D721Med (cell line): Measurements from ENCODE around the gene IGSF8.

ENCODE experiments used
- DNase-seq: peaks from one replicate; pipeline ENCODE4 v3.0.0; 2011; ENCODE audit warnings: low spot score; ENCODE audit not compliant: insufficient read length
- FAIRE-seq: peaks from 2 replicates; lab custom pipeline; 2011; peaks lifted over from hg19 to GRCh38; lab: Jason Lieb, UNC
- TF ChIP-seq, protein P1 (sequence below): IDR thresholded peaks from 2 replicates; pipeline ENCODE4 v1.5.1; 2012; ENCODE audit warnings: mild to moderate bottlenecking, control low read depth; ENCODE audit not compliant: insufficient read depth; ENCODE audit errors: missing control alignments

IGSF8 gene

DNA sequence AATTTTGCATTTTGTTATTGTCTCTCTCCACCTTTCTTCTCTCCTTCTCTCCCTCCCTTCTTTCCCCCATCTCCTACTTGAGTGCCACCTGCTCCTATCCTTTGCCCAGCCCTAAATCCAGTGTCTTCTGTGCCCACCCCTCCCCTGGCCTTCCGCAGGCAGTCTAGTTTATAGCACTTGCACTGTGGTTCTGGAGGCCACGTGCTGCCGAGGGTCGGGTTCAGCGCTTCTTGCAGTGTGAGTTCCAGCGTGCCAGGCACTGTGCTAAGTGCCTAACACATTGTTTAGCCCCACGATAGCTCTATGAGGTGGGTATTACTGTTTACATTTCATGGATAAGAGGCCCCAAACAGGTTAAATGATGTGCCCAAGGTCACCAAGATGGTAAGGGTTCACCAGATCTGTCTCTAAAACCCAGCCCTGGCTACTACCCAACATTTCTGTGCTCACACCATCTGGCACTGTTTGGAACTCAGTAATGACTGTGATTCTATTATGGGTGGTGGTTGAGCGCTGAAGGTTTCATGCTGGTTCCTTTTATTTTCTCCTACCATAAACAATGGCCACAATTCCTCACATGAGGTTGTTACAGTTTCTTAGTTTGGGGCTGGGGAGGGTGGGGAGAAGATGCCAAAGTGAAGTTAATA is 38.9 kb upstream of the IGSF8 start:
- TF ChIP-seq, protein P1, sequence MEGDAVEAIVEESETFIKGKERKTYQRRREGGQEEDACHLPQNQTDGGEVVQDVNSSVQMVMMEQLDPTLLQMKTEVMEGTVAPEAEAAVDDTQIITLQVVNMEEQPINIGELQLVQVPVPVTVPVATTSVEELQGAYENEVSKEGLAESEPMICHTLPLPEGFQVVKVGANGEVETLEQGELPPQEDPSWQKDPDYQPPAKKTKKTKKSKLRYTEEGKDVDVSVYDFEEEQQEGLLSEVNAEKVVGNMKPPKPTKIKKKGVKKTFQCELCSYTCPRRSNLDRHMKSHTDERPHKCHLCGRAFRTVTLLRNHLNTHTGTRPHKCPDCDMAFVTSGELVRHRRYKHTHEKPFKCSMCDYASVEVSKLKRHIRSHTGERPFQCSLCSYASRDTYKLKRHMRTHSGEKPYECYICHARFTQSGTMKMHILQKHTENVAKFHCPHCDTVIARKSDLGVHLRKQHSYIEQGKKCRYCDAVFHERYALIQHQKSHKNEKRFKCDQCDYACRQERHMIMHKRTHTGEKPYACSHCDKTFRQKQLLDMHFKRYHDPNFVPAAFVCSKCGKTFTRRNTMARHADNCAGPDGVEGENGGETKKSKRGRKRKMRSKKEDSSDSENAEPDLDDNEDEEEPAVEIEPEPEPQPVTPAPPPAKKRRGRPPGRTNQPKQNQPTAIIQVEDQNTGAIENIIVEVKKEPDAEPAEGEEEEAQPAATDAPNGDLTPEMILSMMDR: no peak

DNA sequence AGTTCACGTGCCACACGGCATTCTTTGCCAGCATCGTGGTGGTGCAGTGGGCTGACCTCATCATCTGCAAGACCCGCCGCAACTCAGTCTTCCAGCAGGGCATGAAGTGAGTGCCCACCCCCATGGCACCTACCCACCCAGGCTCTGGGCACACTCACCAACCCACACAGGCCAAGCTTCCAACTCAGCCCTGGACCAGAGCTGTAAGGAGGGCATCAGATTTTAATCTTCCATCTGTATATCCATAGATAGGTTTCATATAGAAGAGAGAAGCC is 38.4 kb upstream of the IGSF8 start:
- no peak for DNase-seq
- TF ChIP-seq, protein P1: no peak
- no peak for FAIRE-seq

More for the DNA sequence above, 38.9 kb upstream of the IGSF8 start:
- DNase-seq: no peak
- no peak for FAIRE-seq

DNA sequence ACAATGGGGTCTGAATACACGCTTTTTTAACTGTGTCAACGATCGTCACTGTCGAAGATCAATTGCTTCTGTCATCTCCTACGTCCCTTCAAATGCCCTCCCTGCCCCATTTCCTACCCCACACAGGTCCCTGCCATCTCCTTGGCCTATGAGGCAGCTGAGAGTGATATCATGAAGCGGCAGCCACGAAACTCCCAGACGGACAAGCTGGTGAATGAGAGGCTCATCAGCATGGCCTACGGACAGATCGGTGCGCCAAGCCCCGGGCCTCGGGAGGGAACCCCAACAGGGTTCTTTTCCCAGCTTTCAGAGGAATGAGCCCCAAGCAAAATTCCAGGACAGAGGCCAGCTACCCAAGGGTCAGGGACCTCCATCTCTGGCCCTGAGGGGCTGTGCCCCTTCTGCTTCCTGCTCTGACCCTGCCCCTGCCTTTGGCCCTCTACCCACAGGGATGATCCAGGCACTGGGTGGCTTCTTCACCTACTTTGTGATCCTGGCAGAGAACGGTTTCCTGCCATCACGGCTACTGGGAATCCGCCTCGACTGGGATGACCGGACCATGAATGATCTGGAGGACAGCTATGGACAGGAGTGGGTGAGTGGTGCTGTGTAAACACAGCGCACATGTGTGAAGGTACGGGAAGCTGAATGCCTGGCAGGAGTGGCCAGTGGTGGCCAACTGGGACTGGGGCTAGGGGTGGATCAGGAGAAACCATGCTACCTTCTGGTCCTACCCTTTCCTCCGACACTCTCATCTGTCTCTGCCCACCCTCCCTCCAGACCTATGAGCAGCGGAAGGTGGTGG is 37.9 kb upstream of the IGSF8 start:
- FAIRE-seq: no peak
- TF ChIP-seq, protein P1: no peak
- no peak for DNase-seq

DNA sequence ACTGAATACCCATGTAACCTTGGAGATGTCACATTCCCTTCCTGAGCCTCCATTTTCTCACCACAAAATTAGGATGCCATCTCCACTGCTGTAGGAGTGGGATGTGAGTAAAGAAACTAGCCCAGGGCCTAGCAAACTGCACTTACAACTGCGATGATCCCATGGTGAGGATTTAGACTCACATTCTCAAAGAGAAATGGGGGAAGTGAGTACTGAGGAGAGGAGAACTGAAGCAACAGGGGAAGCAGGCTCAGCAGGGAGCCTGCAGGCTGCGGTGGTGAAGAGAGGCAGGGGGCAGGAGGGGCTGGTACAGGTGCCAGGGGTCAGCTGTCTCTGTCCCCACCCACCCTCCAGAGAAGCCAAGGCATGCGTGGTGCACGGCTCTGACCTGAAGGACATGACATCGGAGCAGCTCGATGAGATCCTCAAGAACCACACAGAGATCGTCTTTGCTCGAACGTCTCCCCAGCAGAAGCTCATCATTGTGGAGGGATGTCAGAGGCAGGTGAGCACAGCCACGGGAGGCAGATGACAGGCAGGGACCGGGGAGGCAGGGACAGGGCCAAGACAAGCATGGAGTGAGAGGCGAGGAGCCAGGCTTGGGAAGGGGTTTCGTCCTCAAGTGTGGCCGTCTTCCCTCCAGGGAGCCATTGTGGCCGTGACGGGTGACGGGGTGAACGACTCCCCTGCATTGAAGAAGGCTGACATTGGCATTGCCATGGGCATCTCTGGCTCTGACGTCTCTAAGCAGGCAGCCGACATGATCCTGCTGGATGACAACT is 36.6 kb upstream of the IGSF8 start:
- TF ChIP-seq, protein P1: no peak
- no peak for DNase-seq
- FAIRE-seq: no peak

DNA sequence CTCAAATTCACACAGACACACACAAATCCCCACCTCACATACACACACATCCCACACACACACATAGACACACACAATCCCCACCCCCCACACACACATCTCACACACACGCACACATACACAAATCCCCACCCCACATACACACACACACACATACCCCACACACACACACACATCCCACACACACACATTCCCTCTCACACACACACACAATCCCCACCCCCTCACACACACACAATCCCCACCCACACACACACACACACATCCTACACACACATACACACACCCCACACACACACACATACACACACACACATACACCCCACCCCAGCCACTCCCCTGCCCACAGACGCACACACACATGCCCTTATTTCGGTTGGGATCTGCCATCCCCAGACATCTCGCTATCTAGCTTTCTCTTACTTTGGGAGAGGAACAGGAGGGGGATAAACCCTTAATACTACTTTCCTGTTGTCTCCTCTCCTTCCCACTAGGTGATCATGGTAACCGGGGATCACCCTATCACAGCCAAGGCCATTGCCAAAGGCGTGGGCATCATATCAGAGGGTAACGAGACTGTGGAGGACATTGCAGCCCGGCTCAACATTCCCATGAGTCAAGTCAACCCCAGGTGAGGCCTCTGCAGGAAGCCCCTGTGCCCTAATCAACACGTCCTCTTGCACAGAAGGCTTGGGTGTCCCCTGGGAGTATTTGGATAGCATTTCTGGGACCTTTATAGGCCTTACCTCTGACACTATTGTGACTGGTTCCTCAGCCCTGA is 35.8 kb upstream of the IGSF8 start:
- TF ChIP-seq, protein P1: no peak
- FAIRE-seq (no peak), DNase-seq (no peak)

DNA sequence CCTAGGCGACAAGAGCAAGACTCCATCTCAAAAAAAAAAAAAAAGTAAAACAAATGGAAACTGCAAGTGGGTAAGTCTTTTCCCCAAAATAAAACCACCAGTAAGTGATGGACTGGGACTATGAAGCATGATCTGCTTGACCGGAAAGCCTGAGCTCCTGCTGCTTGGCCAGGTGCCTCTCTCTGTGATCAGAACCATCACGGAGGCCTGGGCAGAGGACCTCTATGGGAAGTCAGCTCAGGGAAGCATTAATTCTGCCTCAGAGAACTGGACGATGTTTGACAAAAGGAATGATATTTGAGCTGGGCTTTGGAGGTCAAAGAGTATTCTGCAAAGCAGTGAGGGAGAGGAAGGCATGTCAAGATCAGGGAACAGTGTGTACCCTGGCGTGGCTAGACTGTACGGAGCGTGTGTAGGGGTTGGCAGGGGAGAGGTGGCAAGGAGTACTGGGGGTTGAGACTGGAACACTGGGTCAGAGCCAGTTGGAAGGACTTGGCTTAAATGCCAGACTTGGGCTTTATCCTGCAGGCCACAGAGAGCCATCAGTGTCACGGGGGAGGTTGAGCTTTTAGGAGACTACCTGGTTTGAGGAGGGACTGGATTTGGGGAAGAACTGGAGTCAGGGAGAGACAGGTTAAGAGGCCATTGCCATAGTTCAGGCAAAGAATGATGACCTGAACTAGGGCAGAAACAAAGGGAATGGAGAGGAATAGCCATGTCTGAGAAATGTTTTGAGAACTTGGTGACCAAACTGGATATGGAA is 33.6 kb upstream of the IGSF8 start:
- TF ChIP-seq, protein P1: no peak
- FAIRE-seq: no peak
- no peak for DNase-seq
